ENCODE data around the gene DICER1. TPM values are rescaled to one million over a fixed set of nuclear protein-coding genes. Genes with fewer than 3 reads are reported as not detected.

Gene DICER1
- total RNA-seq, 2 donors from 2014 or later, result 49.3 to 53.7 TPM

DNA sequence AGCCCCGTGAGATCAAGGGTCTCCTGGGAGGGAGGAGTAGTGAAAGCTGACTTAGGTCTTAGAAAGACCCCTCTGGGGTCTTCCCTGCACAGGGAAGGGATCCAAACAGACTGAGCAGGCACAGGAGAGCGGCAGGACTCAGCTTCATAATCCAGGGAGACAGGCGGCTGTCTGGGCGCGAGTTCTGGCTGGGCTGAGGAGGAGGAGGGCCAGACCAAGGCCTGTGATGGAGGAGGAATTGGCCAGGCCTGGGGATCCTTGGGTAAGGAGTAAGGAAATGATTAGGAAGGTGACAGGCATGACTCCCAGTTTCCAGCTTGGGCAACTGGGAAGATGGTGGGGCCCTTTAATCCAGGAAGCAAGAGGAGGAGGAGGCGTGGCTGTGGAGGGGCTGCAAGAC lies 93.1 kb downstream of the DICER1 start:
- intact Hi-C loops (cut with DNase I), result no loop called here
- no peak overlapping the region for H3K27ac ChIP-seq
- no peaks in the 10 kb centered on the region for H3K9me3 ChIP-seq
- H3K36me3 ChIP-seq, result no peaks in the 10 kb centered on the region
- H3K4me1 ChIP-seq, result no peaks in the 10 kb centered on the region
- TF ChIP-seq, protein P1, sequence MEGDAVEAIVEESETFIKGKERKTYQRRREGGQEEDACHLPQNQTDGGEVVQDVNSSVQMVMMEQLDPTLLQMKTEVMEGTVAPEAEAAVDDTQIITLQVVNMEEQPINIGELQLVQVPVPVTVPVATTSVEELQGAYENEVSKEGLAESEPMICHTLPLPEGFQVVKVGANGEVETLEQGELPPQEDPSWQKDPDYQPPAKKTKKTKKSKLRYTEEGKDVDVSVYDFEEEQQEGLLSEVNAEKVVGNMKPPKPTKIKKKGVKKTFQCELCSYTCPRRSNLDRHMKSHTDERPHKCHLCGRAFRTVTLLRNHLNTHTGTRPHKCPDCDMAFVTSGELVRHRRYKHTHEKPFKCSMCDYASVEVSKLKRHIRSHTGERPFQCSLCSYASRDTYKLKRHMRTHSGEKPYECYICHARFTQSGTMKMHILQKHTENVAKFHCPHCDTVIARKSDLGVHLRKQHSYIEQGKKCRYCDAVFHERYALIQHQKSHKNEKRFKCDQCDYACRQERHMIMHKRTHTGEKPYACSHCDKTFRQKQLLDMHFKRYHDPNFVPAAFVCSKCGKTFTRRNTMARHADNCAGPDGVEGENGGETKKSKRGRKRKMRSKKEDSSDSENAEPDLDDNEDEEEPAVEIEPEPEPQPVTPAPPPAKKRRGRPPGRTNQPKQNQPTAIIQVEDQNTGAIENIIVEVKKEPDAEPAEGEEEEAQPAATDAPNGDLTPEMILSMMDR (IDR thresholded peaks at IDR 0.05), result no peak
- no peak overlapping the region for H3K4me3 ChIP-seq
- H3K27me3 ChIP-seq, result no peaks in the 10 kb centered on the region
- no peak for DNase-seq
- H3K9ac ChIP-seq (ENCODE audit: low read depth in 2 of 2, low read length in 2 of 2), result no peak overlapping the region

DNA sequence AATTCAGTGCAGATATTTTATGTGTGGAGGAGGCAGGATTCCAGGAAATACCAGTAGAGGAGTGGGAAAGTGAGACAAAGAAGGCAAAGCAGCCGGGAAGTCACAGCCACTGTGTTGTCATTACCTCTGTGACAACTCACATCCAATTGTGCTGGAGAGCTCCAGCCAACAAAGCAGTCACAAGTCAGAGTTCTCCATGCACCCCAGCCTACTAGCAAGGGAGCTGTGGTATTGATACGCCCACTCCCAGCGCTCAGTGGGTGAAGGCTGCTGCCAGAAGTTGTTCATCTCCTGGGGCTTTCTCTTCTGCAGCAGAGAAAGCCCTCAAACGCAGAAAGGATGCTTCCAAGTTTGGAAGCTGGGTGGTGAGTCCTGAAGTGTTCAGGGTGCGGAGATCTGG lies 93.9 kb downstream of the DICER1 start:
- intact Hi-C loops (cut with DNase I), result no loop called here
- no peaks in the 10 kb centered on the region for H3K4me1 ChIP-seq
- no peak overlapping the region for H3K27ac ChIP-seq
- no peak overlapping the region for H3K4me3 ChIP-seq
- no peaks in the 10 kb centered on the region for H3K9me3 ChIP-seq
- TF ChIP-seq, protein P1 (IDR thresholded peaks at IDR 0.05), result no peak
- no peaks in the 10 kb centered on the region for H3K36me3 ChIP-seq
- no peaks in the 10 kb centered on the region for H3K27me3 ChIP-seq
- no peak overlapping the region for H3K9ac ChIP-seq (ENCODE audit: low read depth in 2 of 2, low read length in 2 of 2)
- DNase-seq, result no peak

DNA sequence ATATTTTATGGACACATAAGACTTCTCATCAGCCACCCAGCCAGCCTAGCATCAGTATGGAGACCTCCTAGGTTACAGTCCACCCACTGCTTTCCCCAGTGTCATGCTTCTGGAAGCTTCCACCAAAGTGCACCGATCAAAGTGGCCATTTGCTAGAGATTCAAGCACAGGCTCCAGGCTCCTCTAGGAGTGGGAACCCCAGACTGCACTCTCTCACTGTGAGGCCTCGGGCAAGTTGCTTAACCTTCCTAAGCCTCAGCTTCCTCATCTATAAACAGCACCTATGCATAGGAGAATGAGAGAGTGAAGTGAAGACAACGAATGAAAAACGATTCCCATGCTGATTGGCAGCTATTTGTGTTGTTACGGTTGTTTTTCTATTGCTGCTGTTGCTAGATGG lies 94.4 kb downstream of the DICER1 start:
- Histone ChIP-seq H3K4me1 (no peaks in the 10 kb centered on the region), H3K36me3 (no peaks in the 10 kb centered on the region), H3K9me3 (no peaks in the 10 kb centered on the region), H3K9ac (ENCODE audit: low read depth in 2 of 2, low read length in 2 of 2) (no peak overlapping the region), H3K27me3 (no peaks in the 10 kb centered on the region), H3K27ac (no peak overlapping the region), H3K4me3 (no peak overlapping the region)
- intact Hi-C loops (cut with DNase I), result no loop called here
- no peak for DNase-seq
- TF ChIP-seq, protein P1 (IDR thresholded peaks at IDR 0.05), result no peak

DNA sequence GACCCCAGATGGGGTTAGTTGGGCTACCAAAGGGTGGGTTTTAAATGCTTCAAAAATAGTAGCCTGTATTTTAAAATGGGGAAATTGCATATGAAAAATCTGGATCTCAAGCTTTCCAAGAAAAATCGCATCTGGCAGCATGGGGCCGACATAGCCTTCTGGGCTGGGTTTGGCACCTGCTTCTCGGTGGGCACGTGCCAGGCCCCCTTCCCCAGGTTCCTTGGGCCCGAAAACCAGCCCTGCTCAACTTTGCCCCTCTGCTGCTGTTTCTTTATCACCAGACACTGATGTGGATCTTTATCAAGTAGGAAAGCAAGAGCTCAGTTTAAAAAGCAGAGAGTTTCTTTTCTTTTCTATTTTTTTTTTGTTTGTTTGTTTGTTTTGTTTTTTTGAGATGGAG lies 95.1 kb downstream of the DICER1 start:
- intact Hi-C loops (cut with DNase I), result no loop called here

DNA sequence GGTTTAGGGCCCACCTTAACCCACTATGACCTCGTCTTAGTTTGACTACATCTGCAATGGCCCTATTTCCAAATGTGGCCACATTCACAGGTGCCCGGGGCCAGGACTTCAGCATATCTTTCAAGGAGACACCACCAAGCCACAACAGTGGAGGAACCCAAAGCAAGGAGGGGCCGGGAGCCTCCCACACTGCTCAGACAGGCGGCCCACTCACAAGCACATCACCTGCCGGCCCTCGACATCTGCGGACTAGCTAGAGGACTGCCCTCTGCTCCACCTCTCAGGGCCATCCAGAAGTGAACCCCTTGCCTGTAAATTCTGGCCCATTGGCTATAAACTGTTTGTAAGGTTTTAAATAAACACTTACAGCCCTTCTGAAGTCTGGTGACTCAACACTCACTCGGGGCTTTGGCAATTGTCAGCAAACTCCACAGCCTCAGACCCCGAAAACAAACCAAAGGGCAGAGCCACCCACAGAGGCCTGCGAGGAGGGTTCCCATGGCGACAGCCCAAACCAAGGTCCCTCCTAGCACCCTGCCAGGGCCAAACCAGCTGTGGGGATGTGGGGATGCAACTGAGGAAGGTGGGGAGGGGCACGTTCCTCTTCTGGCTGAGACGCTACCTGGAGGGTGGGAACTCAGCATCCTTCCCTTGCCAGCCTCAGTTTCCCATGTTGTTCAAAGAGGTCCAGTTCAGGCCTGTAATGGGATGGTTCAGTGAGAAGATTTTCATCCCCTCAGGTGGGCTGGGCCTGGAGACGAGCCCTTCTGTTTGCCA lies 95.8 kb downstream of the DICER1 start:
- Histone ChIP-seq H3K4me1 (no peaks in the 10 kb centered on the region), H3K4me3 (no peak overlapping the region), H3K27me3 (no peaks in the 10 kb centered on the region), H3K9me3 (no peaks in the 10 kb centered on the region), H3K9ac (ENCODE audit: low read depth in 2 of 2, low read length in 2 of 2) (no peak overlapping the region), H3K27ac (no peak overlapping the region), H3K36me3 (no peaks in the 10 kb centered on the region)
- TF ChIP-seq, protein P1 (IDR thresholded peaks at IDR 0.05), result no peak
- DNase-seq, result no peak
- intact Hi-C loops (cut with DNase I), result no loop called here

More for the DNA sequence above, 95.1 kb downstream of the DICER1 start:
- no peak for DNase-seq
- Histone ChIP-seq H3K27ac (no peak overlapping the region), H3K4me3 (no peak overlapping the region), H3K9me3 (no peaks in the 10 kb centered on the region), H3K27me3 (no peaks in the 10 kb centered on the region), H3K36me3 (no peaks in the 10 kb centered on the region), H3K4me1 (no peaks in the 10 kb centered on the region), H3K9ac (ENCODE audit: low read depth in 2 of 2, low read length in 2 of 2) (no peak overlapping the region)
- TF ChIP-seq, protein P1 (IDR thresholded peaks at IDR 0.05), result no peak

Measured in colonic mucosa (tissue), 4 donors.